Measurements from ENCODE around the gene PTPRE. TPM values are rescaled to one million over a fixed set of nuclear protein-coding genes. Genes with fewer than 3 reads are reported as not detected.

Gene PTPRE
- total RNA-seq, 2 experiments from 2014 or later = 19.9 to 22.3 TPM

GRCh38 chr10:127998501-127999144 lies 91.7 kb downstream of the PTPRE start:
- ChIA-PET CTCF (interaction anchor here (1.1 to 1.5 kb wide), 2 partner anchors 13 to 180 kb away, joined by 3 to 7 read pairs; no protein-coding TSS in a partner anchor), POLR2A (no interaction called here)
- intact Hi-C loops (cut with micrococcal nuclease) = no loop called here

GRCh38 chr10:127999297-128000129 lies 92.6 kb downstream of the PTPRE start:
- ATAC-seq (no peak), DNase-seq (no peak)
- Mint-ChIP-seq H3K27ac (no peak overlapping the region), H3K9me3 (no peaks in the 10 kb centered on the region), H3K36me3 (ENCODE audit: low read depth) (no peaks in the 10 kb centered on the region), H3K4me1 (ENCODE audit: low read depth) (no peaks in the 10 kb centered on the region), H3K4me3 (no peak overlapping the region), H3K27me3 (peaks cover 23% of the 10 kb centered on the region)
- intact Hi-C loops (cut with micrococcal nuclease) = no loop called here
- no peak for TF ChIP-seq CTCF (IDR thresholded peaks at IDR 0.05)
- CTCF ChIA-PET = interaction anchor here (0.8 to 3.8 kb wide), 3 partner anchors 12 to 79 kb away, joined by 4 to 29 read pairs (median 7); no protein-coding TSS in a partner anchor
- POLR2A ChIA-PET = interaction anchor here (2.0 kb wide), 1 partner anchor 10 kb away, joined by 4 read pairs; no protein-coding TSS in a partner anchor

More at GRCh38 chr10:127998501-127999144, 91.7 kb downstream of the PTPRE start:
- Mint-ChIP-seq H3K36me3 (ENCODE audit: low read depth) (no peaks in the 10 kb centered on the region), H3K27ac (no peak overlapping the region), H3K4me1 (ENCODE audit: low read depth) (no peaks in the 10 kb centered on the region), H3K27me3 (peaks cover 20% of the 10 kb centered on the region), H3K9me3 (no peaks in the 10 kb centered on the region), H3K4me3 (no peak overlapping the region)
- ATAC-seq = no peak
- DNase-seq = no peak
- TF ChIP-seq CTCF (IDR thresholded peaks at IDR 0.05) = no peak

- no peak for TF ChIP-seq CTCF (IDR thresholded peaks at IDR 0.05)
- CTCF ChIA-PET = interaction anchor here (0.6 to 3.8 kb wide), 3 partner anchors 10 to 81 kb away, joined by 4 to 29 read pairs (median 4); no protein-coding TSS in a partner anchor
- ATAC-seq (no peak), DNase-seq (no peak)
- no peaks in the 10 kb centered on the region for H3K9me3 Mint-ChIP-seq
- no peak overlapping the region for H3K27ac Mint-ChIP-seq
- H3K36me3 Mint-ChIP-seq (ENCODE audit: low read depth) = no peaks in the 10 kb centered on the region
- H3K4me1 Mint-ChIP-seq (ENCODE audit: low read depth) = no peaks in the 10 kb centered on the region
- POLR2A ChIA-PET = interaction anchor here (1.0 to 2.0 kb wide), 3 partner anchors 9 to 11 kb away, joined by 3 to 4 read pairs (median 4); no protein-coding TSS in a partner anchor
- H3K4me3 Mint-ChIP-seq = no peak overlapping the region
- H3K27me3 Mint-ChIP-seq = peaks cover 23% of the 10 kb centered on the region
- intact Hi-C loops (cut with micrococcal nuclease) = no loop called here
Observed at GRCh38 chr10:128000471-128001362, 93.8 kb downstream of the PTPRE start.

- no peak for TF ChIP-seq CTCF (IDR thresholded peaks at IDR 0.05)
- CTCF ChIA-PET = interaction anchor here (0.9 to 3.8 kb wide), 2 partner anchors 10 to 34 kb away, joined by 3 to 29 read pairs; no protein-coding TSS in a partner anchor
- Mint-ChIP-seq H3K27ac (no peak overlapping the region), H3K4me3 (no peak overlapping the region), H3K9me3 (no peaks in the 10 kb centered on the region), H3K36me3 (ENCODE audit: low read depth) (no peaks in the 10 kb centered on the region), H3K4me1 (ENCODE audit: low read depth) (no peaks in the 10 kb centered on the region), H3K27me3 (peaks cover 24% of the 10 kb centered on the region)
- intact Hi-C loops (cut with micrococcal nuclease) = no loop called here
- ATAC-seq (no peak), DNase-seq (no peak)
- POLR2A ChIA-PET = interaction anchor here (1.0 to 2.0 kb wide), 2 partner anchors 10 to 12 kb away, joined by 3 to 4 read pairs; no protein-coding TSS in a partner anchor
Observed at GRCh38 chr10:128001363-128001745, 94.5 kb downstream of the PTPRE start.

Data from activated CD8-positive, alpha-beta T cell treated with anti-CD3 and anti-CD28 coated beads for 36 hours (primary cell).